ENCODE results near the gene CAPN3.

DNA sequence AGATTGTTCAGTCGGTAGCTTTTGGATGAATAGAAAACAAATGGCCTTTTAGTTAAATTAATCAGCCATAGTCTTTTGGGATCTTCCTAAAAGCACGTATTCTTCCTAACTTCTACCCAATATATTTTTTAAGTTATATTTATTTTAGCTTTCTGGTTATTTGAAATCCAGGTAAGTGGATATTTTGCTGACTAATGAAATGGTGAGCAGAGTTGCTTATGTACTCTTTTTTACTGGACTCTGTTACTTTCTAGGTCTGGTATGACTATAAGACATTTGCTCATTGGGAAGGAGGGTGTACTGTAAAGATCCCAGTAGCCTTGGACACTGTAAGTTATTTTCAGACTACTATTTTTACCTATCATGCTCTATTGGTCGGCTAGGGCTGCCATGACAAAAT is 13.8 kb upstream of the CAPN3 start:
- TF ChIP-seq, protein P1, sequence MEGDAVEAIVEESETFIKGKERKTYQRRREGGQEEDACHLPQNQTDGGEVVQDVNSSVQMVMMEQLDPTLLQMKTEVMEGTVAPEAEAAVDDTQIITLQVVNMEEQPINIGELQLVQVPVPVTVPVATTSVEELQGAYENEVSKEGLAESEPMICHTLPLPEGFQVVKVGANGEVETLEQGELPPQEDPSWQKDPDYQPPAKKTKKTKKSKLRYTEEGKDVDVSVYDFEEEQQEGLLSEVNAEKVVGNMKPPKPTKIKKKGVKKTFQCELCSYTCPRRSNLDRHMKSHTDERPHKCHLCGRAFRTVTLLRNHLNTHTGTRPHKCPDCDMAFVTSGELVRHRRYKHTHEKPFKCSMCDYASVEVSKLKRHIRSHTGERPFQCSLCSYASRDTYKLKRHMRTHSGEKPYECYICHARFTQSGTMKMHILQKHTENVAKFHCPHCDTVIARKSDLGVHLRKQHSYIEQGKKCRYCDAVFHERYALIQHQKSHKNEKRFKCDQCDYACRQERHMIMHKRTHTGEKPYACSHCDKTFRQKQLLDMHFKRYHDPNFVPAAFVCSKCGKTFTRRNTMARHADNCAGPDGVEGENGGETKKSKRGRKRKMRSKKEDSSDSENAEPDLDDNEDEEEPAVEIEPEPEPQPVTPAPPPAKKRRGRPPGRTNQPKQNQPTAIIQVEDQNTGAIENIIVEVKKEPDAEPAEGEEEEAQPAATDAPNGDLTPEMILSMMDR (IDR thresholded peaks at IDR 0.05): no peak
- TF ChIP-seq POLR2A (IDR thresholded peaks at IDR 0.05): no peak
